Measurements from ENCODE around the gene GLIPR2.

- TF ChIP-seq TAF1 (IDR thresholded peaks at IDR 0.05; ENCODE audit: low read depth) (no peak), YY1 (IDR thresholded peaks at IDR 0.05; ENCODE audit: low read depth) (no peak), CREB1 (IDR thresholded peaks at IDR 0.05; ENCODE audit: low read depth) (no peak), REST (IDR thresholded peaks at IDR 0.05; ENCODE audit: low read depth) (no peak), EP300 (IDR thresholded peaks at IDR 0.05; ENCODE audit: borderline replicate concordance) (no peak), MAX (IDR thresholded peaks at IDR 0.05) (no peak), RAD21 (IDR thresholded peaks at IDR 0.05; ENCODE audit: low read depth) (no peak), CEBPB (IDR thresholded peaks at IDR 0.05) (no peak), ZBTB7A (IDR thresholded peaks at IDR 0.05; ENCODE audit: low read depth) (no peak), NFIC (IDR thresholded peaks at IDR 0.05) (no peak), FOXM1 (IDR thresholded peaks at IDR 0.05; ENCODE audit: borderline replicate concordance, low read depth) (no peak), TEAD4 (IDR thresholded peaks at IDR 0.05) (no peak)
These were observed 27.2 kb downstream of the GLIPR2 start for GRCh38 chr9:36163786-36164170.
